Ureter (tissue), 1 donor: ENCODE measurements around the gene RELT. TPM values are rescaled to one million over a fixed set of nuclear protein-coding genes. Genes with fewer than 3 reads are reported as not detected.

Experiments used
- DNase-seq: peaks from one replicate; pipeline ENCODE4 v3.0.0-alpha.2; 2020; ENCODE audit warnings: low spot score
- total RNA-seq: library from RNA; stranded (reverse); gene quantifications from one replicate; pipeline ENCODE4 v1.2.4, GENCODE V29; 2023
- donor health status: DM: yes; HTN: yes; CAD: no.

RELT gene
- total RNA-seq, 1 donor from 2014 or later = 3.6 TPM

GRCh38 chr11:73401924-73402833, 26.0 kb downstream of the RELT start:
- peak; percentile 32 for DNase-seq

- DNase-seq = peak; percentile 30
Measured at GRCh38 chr11:73402834-73403185, 26.6 kb downstream of the RELT start.

GRCh38 chr11:73403541-73403940, 27.3 kb downstream of the RELT start:
- no peak for DNase-seq

DNA sequence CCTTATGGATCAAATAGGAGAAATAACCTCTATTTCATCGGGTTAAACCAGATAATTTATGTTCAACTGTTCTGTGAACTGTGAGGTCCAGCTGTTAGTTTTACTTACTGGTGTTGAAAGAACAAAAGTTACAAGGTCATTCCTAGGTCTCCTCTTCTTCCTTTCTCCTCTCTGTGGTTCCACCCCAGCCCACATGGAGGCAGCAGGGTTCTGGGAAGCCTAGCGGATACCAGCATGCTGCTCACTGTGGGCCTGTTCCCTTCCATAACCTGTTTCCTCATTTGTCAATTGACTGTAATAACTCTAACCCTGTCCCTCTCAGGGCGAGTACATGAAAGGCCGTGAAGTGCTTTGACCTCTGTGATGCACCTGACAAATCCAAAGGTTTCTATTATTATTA, 27.8 kb downstream of the RELT start:
- peak; percentile 52 for DNase-seq

DNA sequence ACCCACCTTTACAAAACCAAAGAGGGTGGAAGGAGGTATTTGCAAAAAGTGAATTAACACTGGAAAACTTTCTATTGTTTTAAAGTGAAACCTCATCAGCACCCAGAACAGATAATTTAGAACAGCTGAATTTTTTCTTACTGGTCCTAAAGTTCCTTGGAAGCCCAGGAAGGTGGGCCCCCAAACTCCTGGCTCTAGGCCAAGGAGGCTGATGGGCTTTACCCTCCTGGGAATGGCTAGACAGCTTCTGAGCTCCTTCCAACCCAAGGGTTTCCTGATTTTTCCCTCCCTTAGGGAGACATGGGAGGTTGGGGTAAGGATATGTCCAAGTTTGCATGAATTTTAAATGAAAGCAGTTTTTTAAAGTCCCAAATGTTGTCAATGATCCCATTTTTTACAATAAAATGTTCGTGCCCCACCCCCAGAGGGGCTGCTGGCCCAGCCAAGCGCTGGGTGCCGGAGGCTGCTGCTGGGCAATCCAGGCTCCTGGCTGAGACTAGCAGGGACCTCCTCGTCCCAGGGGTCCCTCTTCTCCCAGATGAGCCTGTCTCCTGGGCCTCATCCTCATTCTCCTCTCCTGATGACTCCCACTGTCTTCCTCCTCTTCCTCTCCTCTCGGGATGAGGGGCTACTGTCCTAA, 28.4 kb downstream of the RELT start:
- no peak for DNase-seq

GRCh38 chr11:73405146-73405510, 28.9 kb downstream of the RELT start:
- DNase-seq = no peak

DNA sequence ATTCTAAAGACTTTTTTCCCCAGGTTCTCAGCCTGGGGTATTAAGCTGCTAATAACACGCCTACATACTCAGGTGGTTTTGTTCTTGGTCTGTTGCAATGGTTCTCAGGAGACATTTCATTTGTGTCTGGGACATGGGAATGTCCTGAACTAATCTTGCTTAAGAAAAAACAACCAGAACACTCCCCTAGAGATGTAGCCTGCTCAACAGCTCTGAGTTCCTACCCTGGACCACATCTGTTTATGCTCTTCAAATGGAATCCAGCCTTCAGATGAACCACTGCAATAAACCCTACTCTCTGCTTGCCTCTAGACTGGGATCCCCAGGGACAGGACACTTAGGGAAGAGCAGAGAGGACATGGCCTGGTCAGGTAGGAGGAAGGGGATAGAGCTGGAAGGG, 29.9 kb downstream of the RELT start:
- DNase-seq = no peak

GRCh38 chr11:73406619-73407018, 30.4 kb downstream of the RELT start:
- DNase-seq = no peak

DNA sequence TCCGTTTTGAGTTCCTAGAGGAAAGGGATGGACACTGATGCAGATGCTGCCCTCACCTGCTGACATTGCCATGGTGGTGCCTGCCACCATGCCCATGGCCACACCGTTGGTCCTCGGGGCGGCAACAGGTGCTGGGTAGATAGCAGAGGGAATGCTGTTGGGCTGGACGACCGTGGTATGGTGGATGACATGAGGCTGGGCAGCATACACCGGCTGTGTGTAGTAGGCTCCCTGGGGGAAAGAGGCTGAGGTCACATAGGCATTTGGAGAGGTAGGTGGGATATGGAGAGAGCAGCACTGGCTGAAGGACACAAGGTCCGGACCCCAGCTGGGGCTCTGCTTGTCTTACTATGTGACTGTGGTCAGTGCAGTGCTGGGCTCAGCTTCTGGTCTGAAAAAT, 33.2 kb downstream of the RELT start:
- DNase-seq = no peak

GRCh38 chr11:73410627-73411026, 34.4 kb downstream of the RELT start:
- no peak for DNase-seq

GRCh38 chr11:73411031-73411430, 34.8 kb downstream of the RELT start:
- DNase-seq = no peak

GRCh38 chr11:73412308-73412707, 36.1 kb downstream of the RELT start:
- no peak for DNase-seq

GRCh38 chr11:73413256-73413655, 37.1 kb downstream of the RELT start:
- DNase-seq = no peak

DNA sequence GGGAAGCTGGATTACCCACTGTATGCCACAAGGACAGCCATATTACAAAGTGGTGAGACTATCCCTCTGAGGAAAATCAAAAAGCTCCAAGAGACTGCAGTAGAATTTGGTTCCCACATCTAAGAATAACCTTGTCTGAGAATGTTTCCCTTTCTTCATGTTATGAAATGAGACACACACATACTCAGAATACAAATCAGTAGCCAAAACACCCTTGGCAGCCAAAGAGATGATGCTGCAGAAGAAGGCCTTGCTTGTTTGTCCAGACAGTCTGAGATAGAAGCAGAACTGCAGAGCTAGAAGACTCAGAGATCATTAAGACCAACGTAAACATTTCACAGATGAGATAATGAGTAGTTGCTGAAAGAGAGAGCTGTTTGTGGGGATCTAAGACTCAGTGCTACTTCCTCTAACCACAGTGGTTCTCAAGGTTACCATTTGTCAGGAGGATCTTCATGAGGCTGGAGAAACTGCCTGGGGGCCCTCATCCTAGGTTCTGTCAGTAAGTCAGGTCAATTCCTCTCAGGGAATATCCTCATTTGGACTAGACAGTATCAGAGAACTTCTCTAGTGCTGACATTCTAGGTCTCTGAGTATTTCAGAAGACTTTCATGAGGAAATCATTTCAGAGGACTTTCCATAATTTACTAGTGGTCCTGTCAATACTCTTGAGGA, 38.9 kb downstream of the RELT start:
- no peak for DNase-seq

- DNase-seq = no peak
Measured at GRCh38 chr11:73415854-73416615, 39.8 kb downstream of the RELT start.

DNA sequence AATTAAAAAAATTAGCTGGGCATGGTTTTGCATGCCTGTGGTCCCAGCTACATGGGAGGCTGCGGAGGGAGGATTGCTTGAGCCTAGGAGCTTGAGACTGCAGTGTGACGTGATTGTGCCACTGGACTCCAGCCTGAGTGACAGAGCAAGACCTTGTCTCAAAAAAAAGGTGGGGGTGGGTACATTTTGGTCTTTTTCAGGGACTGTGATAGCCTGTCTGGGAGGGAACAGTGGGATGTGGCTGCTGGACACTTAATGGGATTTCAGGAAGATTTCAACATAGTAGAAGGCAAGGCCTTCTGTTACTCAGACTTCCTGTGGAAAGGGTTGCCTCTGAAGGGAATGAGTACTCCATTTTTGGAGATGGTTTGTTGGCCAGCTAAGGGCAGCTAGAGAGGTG, 40.6 kb downstream of the RELT start:
- no peak for DNase-seq

DNA sequence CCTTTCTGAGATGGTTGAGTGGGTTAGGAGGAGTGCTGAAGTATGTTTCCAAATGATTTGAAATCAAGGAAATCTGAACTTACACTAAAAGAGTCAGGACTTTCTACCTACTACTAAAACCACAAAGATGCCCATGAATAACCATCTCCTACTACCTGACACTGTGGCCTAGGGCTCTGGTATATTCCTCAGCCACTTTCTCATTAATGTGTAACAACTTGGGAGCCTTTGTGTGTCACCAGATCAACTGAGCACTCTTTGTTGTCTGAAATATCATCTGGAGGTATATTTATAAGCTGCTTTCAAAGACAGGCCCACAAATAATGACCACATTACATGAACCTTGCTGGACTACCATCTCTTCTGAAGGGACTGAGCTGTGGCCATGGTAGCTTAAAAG, 43.9 kb downstream of the RELT start:
- no peak for DNase-seq

- DNase-seq = no peak
Measured at GRCh38 chr11:73422886-73423285, 46.7 kb downstream of the RELT start.

DNA sequence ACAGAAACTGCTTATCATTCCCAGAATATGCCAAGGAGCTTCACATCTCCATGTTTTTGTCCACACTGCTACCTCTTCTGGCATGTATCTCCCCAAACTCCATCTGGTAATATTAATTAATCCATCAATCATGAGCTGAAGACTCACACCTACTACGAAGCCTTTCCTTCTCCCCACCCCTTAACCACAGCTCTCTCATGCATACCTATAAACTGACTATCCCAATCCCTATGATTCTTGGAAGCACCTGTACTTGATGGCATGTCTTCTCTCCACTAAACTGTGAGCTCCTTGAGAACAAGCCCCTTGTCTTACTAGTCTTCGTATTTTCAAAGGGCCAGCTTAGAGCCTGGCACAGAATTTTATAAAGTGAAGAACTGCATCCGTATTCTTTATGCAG, 47.3 kb downstream of the RELT start:
- no peak for DNase-seq

DNA sequence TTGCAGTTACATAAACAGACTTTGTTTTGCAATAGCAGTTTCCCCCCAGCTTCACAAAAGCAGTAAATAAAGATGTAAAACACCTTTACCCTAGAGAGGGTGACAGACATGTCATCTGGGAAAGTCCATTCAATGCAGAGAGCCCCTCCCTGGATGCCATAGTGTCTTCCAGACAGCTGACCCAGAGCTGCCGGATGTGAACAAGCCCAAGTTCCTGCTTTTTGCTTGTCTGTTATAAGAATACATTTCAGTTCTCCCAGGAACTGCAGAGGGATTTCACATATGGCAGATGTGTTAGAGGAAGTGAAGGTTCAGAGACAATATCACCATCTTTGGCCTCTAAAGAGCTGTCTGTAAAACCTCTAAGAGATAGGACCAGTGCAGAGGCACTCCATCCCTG, 48.9 kb downstream of the RELT start:
- no peak for DNase-seq

- DNase-seq = no peak
Measured at GRCh38 chr11:73426219-73426850, 50.1 kb downstream of the RELT start.

DNA sequence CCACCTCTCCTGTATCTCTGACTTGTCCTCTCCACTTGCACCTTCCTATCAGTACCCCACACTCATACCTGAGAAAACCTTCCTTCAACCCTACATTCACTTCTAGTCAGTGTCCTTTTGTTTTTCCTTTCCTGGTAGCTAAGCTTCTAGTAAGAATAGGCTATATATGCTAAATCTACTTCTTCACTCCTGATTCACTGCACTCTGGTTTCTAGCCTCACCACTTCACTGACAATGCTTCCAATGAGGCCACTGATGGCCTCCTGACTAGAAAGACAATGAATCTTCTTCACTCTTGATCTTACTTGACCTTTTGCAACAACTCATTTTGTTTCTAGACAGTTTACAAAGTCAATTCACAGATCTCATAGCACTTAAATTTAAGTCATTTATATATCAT, 52.0 kb downstream of the RELT start:
- no peak for DNase-seq
